HTERT RPE-1 (cell line): ENCODE data around the gene ARID2.

Source experiments
- in situ Hi-C: fragments of 300-500 bp; cut with MboI; formaldehyde crosslinking; loops from 4 replicates; pipeline ENCODE4 v1.14.3; 2020; ENCODE audit warnings: low sequenced_read_pairs

ARID2 gene

DNA sequence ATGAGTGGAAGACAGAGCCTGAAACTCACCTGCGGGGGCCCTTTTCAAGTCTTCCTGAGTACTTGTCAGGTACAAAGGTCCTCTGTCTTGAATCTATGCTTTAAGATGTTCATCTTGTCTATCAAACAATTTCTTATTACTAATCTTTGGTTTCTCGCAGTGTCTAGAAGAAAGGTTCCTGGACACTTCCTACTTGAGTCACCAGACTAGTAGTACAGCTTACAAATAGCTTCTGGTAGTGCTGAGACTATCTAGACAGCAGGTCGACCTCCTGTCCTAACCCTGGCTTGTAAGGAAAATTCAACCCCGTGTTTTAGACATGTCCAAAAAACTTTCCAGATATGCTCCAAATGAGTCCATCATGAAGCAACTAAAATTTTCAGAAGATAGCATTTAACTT lies 11.2 kb upstream of the ARID2 start:
- in situ Hi-C loops = no loop called here

DNA sequence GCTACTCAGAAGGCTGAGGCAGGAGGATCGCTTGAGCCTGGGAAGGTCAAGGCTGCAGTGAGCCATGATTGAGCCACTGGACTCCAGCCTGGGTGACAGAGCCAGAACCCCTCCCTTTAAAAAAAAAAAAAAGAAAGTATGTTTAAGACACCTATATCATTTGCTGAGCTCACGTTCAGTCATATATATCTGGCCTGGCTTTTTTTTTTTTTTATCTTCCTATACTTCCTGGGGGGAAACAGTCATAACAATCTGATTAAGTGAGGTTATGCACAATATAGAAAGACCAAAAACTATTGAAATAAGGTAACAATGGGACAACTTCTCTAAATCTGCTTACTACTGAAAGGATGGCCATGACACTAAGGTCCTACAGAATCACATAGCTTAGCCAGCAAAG lies 9.4 kb upstream of the ARID2 start:
- in situ Hi-C loops = no loop called here

DNA sequence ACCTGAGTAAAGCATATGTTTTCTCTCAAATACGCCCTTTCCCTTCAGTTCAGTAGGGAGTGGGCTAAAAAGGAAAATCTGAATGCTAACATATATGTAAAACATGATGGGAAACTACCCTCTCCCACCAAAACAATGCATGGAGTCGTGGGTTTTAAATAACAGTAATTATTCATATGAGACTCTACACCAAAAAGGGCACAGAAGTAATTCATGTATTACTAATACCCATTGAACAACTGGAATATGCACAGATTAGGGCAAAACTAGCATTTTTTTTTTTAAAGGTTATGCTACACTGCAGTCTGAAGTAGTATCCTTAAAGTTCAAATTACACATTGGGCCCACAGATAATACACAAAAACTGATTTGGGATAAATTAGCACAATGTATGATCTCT lies 8.1 kb upstream of the ARID2 start:
- in situ Hi-C loops = no loop called here

GRCh38 chr12:45721954-45722353 lies 7.6 kb upstream of the ARID2 start:
- in situ Hi-C loops = no loop called here

GRCh38 chr12:45725631-45726602 lies 3.6 kb upstream of the ARID2 start:
- in situ Hi-C loops = no loop called here

DNA sequence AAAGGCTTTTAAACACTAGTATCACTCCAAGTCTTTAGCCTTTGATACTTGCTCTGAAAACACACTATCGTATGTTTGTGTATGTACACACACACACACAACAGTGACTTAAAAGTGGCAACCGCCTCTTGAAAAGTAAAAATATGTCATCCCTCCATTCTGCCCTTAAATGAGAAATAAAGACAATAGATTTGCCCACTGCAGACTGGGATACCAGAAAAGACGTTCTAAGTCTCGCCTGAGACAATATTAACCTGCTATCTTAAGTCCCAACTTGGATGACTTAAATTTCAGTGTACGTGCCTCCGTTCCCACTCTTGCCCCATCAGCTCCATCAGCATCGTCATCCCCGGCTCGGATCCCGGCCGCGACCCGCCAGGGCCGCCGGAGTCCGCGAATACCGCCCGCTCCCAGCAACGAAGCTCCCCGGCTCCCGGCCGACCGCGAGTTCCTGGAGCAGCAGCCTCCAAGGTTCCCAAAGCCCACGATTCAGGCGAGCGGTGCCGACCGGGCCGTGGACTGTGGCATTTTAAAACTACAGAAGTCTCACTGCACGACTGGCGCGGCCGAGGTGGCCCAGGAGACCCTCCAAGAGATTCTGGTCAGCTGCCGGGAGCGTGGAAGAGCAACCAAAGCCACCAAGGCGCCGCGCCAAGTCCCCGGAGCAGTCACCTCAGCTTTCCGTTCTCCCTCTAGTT lies 2.8 kb upstream of the ARID2 start:
- in situ Hi-C loops = no loop called here

- in situ Hi-C loops = no loop called here
These were observed 2.1 kb upstream of the ARID2 start for GRCh38 chr12:45727301-45727979.

DNA sequence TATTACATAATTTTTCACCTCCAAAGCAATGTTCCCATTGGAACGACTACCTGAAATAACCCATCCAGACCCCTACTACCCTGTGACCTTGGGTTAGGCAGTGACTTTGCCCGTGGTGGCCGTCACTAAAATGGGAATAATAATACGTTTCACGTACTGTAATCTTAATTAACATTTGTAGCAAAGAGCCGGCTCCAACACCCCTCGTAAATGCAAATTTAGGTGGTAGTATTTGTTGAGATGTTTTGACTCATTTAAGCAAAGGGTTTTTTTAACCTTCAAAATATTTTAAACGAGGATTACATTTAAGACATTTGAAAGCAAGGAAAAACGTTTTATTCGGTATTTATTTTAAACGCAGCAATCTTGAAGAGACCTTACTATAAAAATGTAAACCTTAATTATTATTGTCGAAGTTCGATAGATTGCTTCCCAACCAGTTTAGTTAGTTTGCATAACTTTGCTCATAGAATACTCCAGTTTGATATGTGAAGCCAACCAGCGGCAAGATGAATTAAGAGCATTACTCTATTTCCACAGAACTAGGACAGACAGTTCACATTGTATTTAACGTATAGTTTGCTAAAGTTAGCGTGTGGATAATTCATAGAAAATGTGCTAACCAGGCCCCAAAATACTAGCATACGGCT lies 1.4 kb upstream of the ARID2 start:
- in situ Hi-C loops = no loop called here

GRCh38 chr12:45728630-45729232 lies 775 bp upstream of the ARID2 start:
- in situ Hi-C loops = no loop called here

DNA sequence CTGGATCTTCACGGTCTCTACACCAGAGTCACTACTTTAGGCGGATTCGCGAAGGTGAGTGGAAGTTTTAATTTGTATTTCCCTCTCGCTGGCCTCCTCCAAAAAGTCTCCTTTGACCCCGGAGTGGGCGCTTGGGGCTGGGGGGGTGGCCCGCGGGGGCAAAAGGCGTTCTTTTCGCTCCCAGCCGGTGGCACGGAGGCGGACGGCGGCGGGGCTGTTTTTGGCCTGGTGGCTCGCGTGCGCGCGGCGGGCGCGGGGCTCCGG lies 510 bp downstream of the ARID2 start:
- in situ Hi-C loops = no loop called here

GRCh38 chr12:45730348-45731189 lies 1.1 kb downstream of the ARID2 start:
- in situ Hi-C loops = no loop called here

GRCh38 chr12:45731190-45731775 lies 1.8 kb downstream of the ARID2 start:
- in situ Hi-C loops = no loop called here

- in situ Hi-C loops = no loop called here
These were observed 2.7 kb downstream of the ARID2 start for GRCh38 chr12:45732250-45732649.

GRCh38 chr12:45732936-45733335 lies 3.4 kb downstream of the ARID2 start:
- in situ Hi-C loops = no loop called here

DNA sequence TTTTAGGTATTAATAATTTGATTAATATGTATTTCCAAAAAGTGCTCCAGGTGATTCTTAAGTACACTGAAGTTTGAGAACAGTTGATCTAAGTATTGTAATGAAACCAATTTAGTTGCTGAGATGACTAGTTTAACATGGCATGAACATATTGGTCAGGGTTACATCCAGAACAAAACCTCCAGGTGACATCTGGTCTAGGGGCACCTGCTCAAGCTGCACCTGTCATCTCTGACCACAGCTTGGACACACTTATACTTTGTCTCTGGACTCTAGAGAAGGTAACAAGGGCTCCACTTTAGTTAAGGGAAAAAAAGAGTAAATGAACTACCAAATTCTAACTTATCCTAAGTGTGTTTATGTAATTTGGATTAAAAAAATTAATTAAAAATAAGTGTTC lies 8.1 kb downstream of the ARID2 start:
- in situ Hi-C loops = no loop called here

- in situ Hi-C loops = no loop called here
These were observed 13.1 kb downstream of the ARID2 start for GRCh38 chr12:45742590-45742989.

- in situ Hi-C loops = no loop called here
These were observed 13.7 kb downstream of the ARID2 start for GRCh38 chr12:45743247-45743646.

- in situ Hi-C loops = no loop called here
These were observed 16.4 kb downstream of the ARID2 start for GRCh38 chr12:45745861-45746277.

DNA sequence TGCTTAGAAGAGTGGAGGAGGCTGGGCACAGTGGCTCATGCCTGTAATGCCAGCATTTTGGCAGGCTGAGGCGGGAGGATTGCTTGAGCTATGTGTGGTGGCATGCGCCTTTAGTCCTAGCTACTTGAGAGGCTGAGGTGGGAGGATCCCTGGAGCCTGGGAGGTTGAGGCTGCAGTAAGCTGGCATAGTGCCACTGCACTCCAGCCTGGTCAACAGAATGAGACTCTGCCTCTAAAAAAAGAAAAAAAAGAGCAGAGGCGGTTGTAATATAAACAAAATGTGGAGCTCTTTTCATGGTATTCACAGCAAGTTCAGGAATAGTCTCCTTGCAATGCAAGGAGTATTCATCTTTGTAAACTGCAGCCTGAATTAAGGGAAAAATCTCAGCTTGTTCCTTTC lies 27.2 kb downstream of the ARID2 start:
- in situ Hi-C loops = no loop called here

- in situ Hi-C loops = no loop called here
These were observed 27.7 kb downstream of the ARID2 start for GRCh38 chr12:45757172-45757571.
